Measurements from ENCODE around the gene RTN4R. TPM values are rescaled to one million over a fixed set of nuclear protein-coding genes. Genes with fewer than 3 reads are reported as not detected.

RTN4R gene
- total RNA-seq, 1 experiment from 2014 or later = 25.0 TPM

GRCh38 chr22:20259327-20259688 is 8.8 kb downstream of the RTN4R start (continued):
- TF ChIP-seq AR (CRISPR knock-in tag; IDR thresholded peaks at IDR 0.05) (no peak), NFYB (CRISPR knock-in tag; conservative IDR thresholded peaks at IDR 0.05; ENCODE audit: low read depth) (no peak), FOXP1 (CRISPR knock-in tag; IDR thresholded peaks at IDR 0.05; ENCODE audit: borderline replicate concordance) (no peak), HMGXB4 (CRISPR knock-in tag; IDR thresholded peaks at IDR 0.05) (no peak), ATF2 (CRISPR knock-in tag; IDR thresholded peaks at IDR 0.05; ENCODE audit: borderline replicate concordance, low read depth) (no peak), KAT7 (CRISPR knock-in tag; IDR thresholded peaks at IDR 0.05; ENCODE audit: borderline replicate concordance) (no peak), SP1 (CRISPR knock-in tag; conservative IDR thresholded peaks at IDR 0.05) (no peak)
- TF ChIP-seq, protein P1, sequence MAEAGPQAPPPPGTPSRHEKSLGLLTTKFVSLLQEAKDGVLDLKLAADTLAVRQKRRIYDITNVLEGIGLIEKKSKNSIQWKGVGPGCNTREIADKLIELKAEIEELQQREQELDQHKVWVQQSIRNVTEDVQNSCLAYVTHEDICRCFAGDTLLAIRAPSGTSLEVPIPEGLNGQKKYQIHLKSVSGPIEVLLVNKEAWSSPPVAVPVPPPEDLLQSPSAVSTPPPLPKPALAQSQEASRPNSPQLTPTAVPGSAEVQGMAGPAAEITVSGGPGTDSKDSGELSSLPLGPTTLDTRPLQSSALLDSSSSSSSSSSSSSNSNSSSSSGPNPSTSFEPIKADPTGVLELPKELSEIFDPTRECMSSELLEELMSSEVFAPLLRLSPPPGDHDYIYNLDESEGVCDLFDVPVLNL (CRISPR knock-in tag; IDR thresholded peaks at IDR 0.05; ENCODE audit: borderline replicate concordance, low read depth) = no peak
- TF ChIP-seq, protein P2, sequence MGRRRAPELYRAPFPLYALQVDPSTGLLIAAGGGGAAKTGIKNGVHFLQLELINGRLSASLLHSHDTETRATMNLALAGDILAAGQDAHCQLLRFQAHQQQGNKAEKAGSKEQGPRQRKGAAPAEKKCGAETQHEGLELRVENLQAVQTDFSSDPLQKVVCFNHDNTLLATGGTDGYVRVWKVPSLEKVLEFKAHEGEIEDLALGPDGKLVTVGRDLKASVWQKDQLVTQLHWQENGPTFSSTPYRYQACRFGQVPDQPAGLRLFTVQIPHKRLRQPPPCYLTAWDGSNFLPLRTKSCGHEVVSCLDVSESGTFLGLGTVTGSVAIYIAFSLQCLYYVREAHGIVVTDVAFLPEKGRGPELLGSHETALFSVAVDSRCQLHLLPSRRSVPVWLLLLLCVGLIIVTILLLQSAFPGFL (CRISPR knock-in tag; IDR thresholded peaks at IDR 0.05; ENCODE audit: borderline replicate concordance) = no peak

- no peak overlapping the region for H3K27ac Mint-ChIP-seq
- DNase-seq (ENCODE audit: low spot score) (peak; percentile 49), ATAC-seq (no peak; the same call in 1 of the 2 replicates)
- no peak overlapping the region for H3K4me3 Mint-ChIP-seq
- TF ChIP-seq ZNF423 (CRISPR knock-in tag; IDR thresholded peaks at IDR 0.05) (0 out of 2 replicates have a peak, but pooled peaks have one; percentile 20), PRDM15 (CRISPR knock-in tag; IDR thresholded peaks at IDR 0.05) (no peak), CTCF (IDR thresholded peaks at IDR 0.05) (peak; percentile 32; the same call in 1 of the 2 replicates)
- H3K9me3 Mint-ChIP-seq = no peaks in the 10 kb centered on the region
- no peaks in the 10 kb centered on the region for H3K36me3 Mint-ChIP-seq
- ChIA-PET CTCF (interaction anchor here (0.6 to 3.6 kb wide), 25 partner anchors 9 to 371 kb away, joined by 3 to 34 read pairs (median 4); partner anchors contain the start of gene DGCR6L), POLR2A (no interaction called here)
- H3K4me1 Mint-ChIP-seq = no peaks in the 10 kb centered on the region
- no peaks in the 10 kb centered on the region for H3K27me3 Mint-ChIP-seq (ENCODE audit: low read depth)
Observed at GRCh38 chr22:20258584-20259326, 9.4 kb downstream of the RTN4R start.

Data from WTC11 (cell line).